H1 (cell line): Measurements from ENCODE around the gene ARHGEF19. TPM values are rescaled to one million over a fixed set of nuclear protein-coding genes. Genes with fewer than 3 reads are reported as not detected.

ENCODE experiments used
- CTCF ChIA-PET: fragments of 300-600 bp; sonication (Branson Sonifier 250); formaldehyde crosslinking; loops from one replicate; lab custom pipeline; 2021; ENCODE audit not compliant: partially characterized antibody; lab: Charles Lee
- POLR2A ChIA-PET: fragments of 300-600 bp; sonication (Branson Sonifier 250); formaldehyde crosslinking; loops from one replicate; lab custom pipeline; 2021; ENCODE audit warnings: inconsistent platforms; ENCODE audit not compliant: partially characterized antibody; lab: Charles Lee
- DNase-seq, 2 experiments: peaks; one replicate each; pipeline versions ENCODE4 v3.0.0 to v3.0.0-alpha.2; 2010 to 2022; ENCODE audit warnings: low spot score in 2 of 2, low read depth in 1 of 2, mixed read lengths in 1 of 2
- FAIRE-seq: peaks from 2 replicates; lab custom pipeline; 2011; peaks lifted over from hg19 to GRCh38; lab: Jason Lieb, UNC
- H2AFZ ChIP-seq: 2 replicates; pipeline ENCODE4 v1.8.1; 2012; ENCODE audit warnings: low read length, inconsistent platforms
- H2AK5ac ChIP-seq: 2 replicates; pipeline ENCODE4 v1.6.1; 2013; ENCODE audit warnings: low read depth, low read length
- H2BK120ac ChIP-seq: replicated peaks from 2 replicates; pipeline ENCODE3; 2013; ENCODE audit warnings: low read depth, low read length, inconsistent platforms
- H2BK12ac ChIP-seq: 2 replicates; pipeline ENCODE4 v1.6.1; 2013; ENCODE audit warnings: low read depth, low read length
- H2BK15ac ChIP-seq: 2 replicates; pipeline ENCODE4 v1.6.1; 2013; ENCODE audit warnings: low read length
- H2BK20ac ChIP-seq: 2 replicates; pipeline ENCODE4 v1.6.1; 2013; ENCODE audit warnings: low read length
- H2BK5ac ChIP-seq: 2 replicates; pipeline ENCODE4 v1.6.1; 2013; ENCODE audit warnings: low read depth, low read length
- H3K14ac ChIP-seq: 2 replicates; pipeline ENCODE4 v1.6.1; 2013; ENCODE audit warnings: inconsistent platforms; ENCODE audit not compliant: insufficient read length
- H3K18ac ChIP-seq: 2 replicates; pipeline ENCODE4 v1.6.1; 2013; ENCODE audit warnings: low read length; ENCODE audit errors: extremely low read depth
- H3K23ac ChIP-seq: 2 replicates; pipeline ENCODE4 v1.6.1; 2013; ENCODE audit warnings: inconsistent platforms; ENCODE audit not compliant: insufficient read length
- H3K23me2 ChIP-seq: 2 replicates; pipeline ENCODE4 v1.6.1; 2013; ENCODE audit warnings: low read depth, low read length
- H3K27ac ChIP-seq: 2 replicates; pipeline ENCODE4 v1.6.1; 2011; ENCODE audit warnings: low read depth, low read length, inconsistent platforms
- H3K27me3 ChIP-seq, 4 experiments: replicated peaks in 1 of 4; 1 replicate in 1 of 4; 2 replicates in 3 of 4; pipeline versions ENCODE4 v1.6.1 to v1.8.1; 2011 to 2013; ENCODE audit warnings: low read length in 3 of 4, mild to moderate bottlenecking in 3 of 4, inconsistent platforms in 2 of 4, mixed read lengths in 2 of 4, moderate library complexity in 1 of 4; ENCODE audit not compliant: control insufficient read depth in 3 of 4, insufficient read depth in 3 of 4; ENCODE audit errors: extremely low read depth in 1 of 4
- H3K36me3 ChIP-seq, 4 experiments: 2 replicates each; pipeline versions ENCODE4 v1.6.1 to v1.8.1; 2011 to 2013; ENCODE audit warnings: mild to moderate bottlenecking in 4 of 4, low read length in 3 of 4, moderate library complexity in 2 of 4, control low read depth in 1 of 4, inconsistent platforms in 1 of 4; ENCODE audit not compliant: insufficient read depth in 4 of 4, control insufficient read depth in 2 of 4
- H3K4ac ChIP-seq: replicated peaks from 2 replicates; pipeline ENCODE3; 2013; ENCODE audit warnings: low read length, low read depth, mixed read lengths, inconsistent platforms; ENCODE audit not compliant: insufficient read length
- H3K4me1 ChIP-seq, 4 experiments: replicated peaks in 1 of 4; 1 replicate in 1 of 4; 2 replicates in 3 of 4; pipeline versions ENCODE4 v1.6.1 to v1.8.1; 2011 to 2013; ENCODE audit warnings: low read length in 3 of 4, inconsistent platforms in 2 of 4, mixed read lengths in 1 of 4; ENCODE audit not compliant: insufficient read depth in 4 of 4, control insufficient read depth in 3 of 4
- H3K4me2 ChIP-seq, 2 experiments: 2 replicates each; pipeline versions ENCODE4 v1.6.1 to v1.8.1; 2011 to 2013; ENCODE audit warnings: low read depth in 2 of 2, low read length in 2 of 2, control low read depth in 1 of 2, inconsistent platforms in 1 of 2, mild to moderate bottlenecking in 1 of 2; ENCODE audit not compliant: insufficient read depth in 1 of 2
- H3K4me3 ChIP-seq, 4 experiments: fragments of 200-600, 300-600 bp in 1 of 4; sonication (generic), shearing (Covaris generic), sonication (Bioruptor Twin) in 1 of 4; 2 replicates each; pipeline versions ENCODE4 v1.5.1 to v1.8.1; 2011 to 2016; ENCODE audit warnings: low read length in 4 of 4, low read depth in 3 of 4, control low read depth in 2 of 4, inconsistent platforms in 2 of 4, mild to moderate bottlenecking in 2 of 4, mixed read lengths in 1 of 4, moderate library complexity in 1 of 4; ENCODE audit not compliant: insufficient read depth in 2 of 4; ENCODE audit errors: extremely low read depth in 1 of 4
- H3K56ac ChIP-seq: replicated peaks from 2 replicates; pipeline ENCODE3; 2013; ENCODE audit warnings: low read depth, mild to moderate bottlenecking, mixed read lengths, low read length, inconsistent platforms; ENCODE audit not compliant: insufficient read length
- H3K79me1 ChIP-seq: 2 replicates; pipeline ENCODE4 v1.6.1; 2013; ENCODE audit warnings: low read depth, low read length, control low read depth
- H3K79me2 ChIP-seq, 2 experiments: 2 replicates each; pipeline versions ENCODE4 v1.6.1 to v1.8.1; 2012 to 2013; ENCODE audit warnings: low read length in 2 of 2, mild to moderate bottlenecking in 2 of 2, inconsistent platforms in 1 of 2; ENCODE audit not compliant: insufficient read depth in 2 of 2, control insufficient read depth in 1 of 2
- H3K9ac ChIP-seq, 4 experiments: replicated peaks in 1 of 4; 1 replicate in 1 of 4; 2 replicates in 3 of 4; pipeline versions ENCODE4 v1.6.1 to v1.8.1; 2011 to 2013; ENCODE audit warnings: low read depth in 3 of 4, low read length in 3 of 4, control low read depth in 2 of 4, mild to moderate bottlenecking in 2 of 4, moderate library complexity in 2 of 4, inconsistent platforms in 1 of 4; ENCODE audit errors: extremely low read depth in 1 of 4
- H3K9me3 ChIP-seq, 2 experiments: 2 replicates each; pipeline versions ENCODE4 v1.6.1 to v1.8.1; 2012 to 2013; ENCODE audit warnings: mild to moderate bottlenecking in 2 of 2, moderate library complexity in 2 of 2, control low read depth in 1 of 2, inconsistent platforms in 1 of 2, low read depth in 1 of 2, low read length in 1 of 2, mixed read lengths in 1 of 2; ENCODE audit not compliant: insufficient read depth in 2 of 2
- H4K20me1 ChIP-seq, 2 experiments: replicated peaks in 1 of 2; 2 replicates each; pipeline versions ENCODE3 to v1.8.1; 2011 to 2013; ENCODE audit warnings: inconsistent platforms in 2 of 2, low read length in 2 of 2, mild to moderate bottlenecking in 1 of 2; ENCODE audit not compliant: insufficient read depth in 2 of 2, control insufficient read depth in 1 of 2
- H4K5ac ChIP-seq: 2 replicates; pipeline ENCODE4 v1.6.1; 2013; ENCODE audit warnings: low read length, low read depth, mixed read lengths, inconsistent platforms; ENCODE audit not compliant: insufficient read length
- H4K8ac ChIP-seq: 2 replicates; pipeline ENCODE4 v1.8.0; 2013; ENCODE audit warnings: mild to moderate bottlenecking, moderate library complexity, low read length, inconsistent platforms; ENCODE audit not compliant: insufficient read depth; ENCODE audit errors: extremely low read depth
- H4K91ac ChIP-seq: replicated peaks from 2 replicates; pipeline ENCODE3; 2013; ENCODE audit warnings: low read length, mixed read lengths, inconsistent platforms; ENCODE audit not compliant: insufficient read length
- CEBPB ChIP-seq: IDR thresholded peaks from 2 replicates; pipeline ENCODE4 v1.6.1; 2012; ENCODE audit warnings: low read depth, low read length
- KDM4A ChIP-seq: IDR thresholded peaks from one replicate; pipeline ENCODE4 v1.7.1; 2012; ENCODE audit warnings: low read depth, mild to moderate bottlenecking, moderate library complexity, low read length, inconsistent platforms; ENCODE audit not compliant: severe bottlenecking
- POLR2A ChIP-seq, 2 experiments: IDR thresholded peaks; 1 replicate in 1 of 2; 2 replicates in 1 of 2; pipeline ENCODE4 v1.6.1; 2011; ENCODE audit warnings: low read depth in 2 of 2, low read length in 2 of 2, mild to moderate bottlenecking in 2 of 2; ENCODE audit errors: control extremely low read depth in 1 of 2
- POLR2AphosphoS5 ChIP-seq: IDR thresholded peaks from 2 replicates; pipeline ENCODE4 v1.6.1; 2011; ENCODE audit warnings: low read depth, low read length
- POU5F1 ChIP-seq: IDR thresholded peaks from 2 replicates; pipeline ENCODE4 v1.6.1; 2011; ENCODE audit warnings: low read depth, mild to moderate bottlenecking, low read length, moderate library complexity
- SIN3A ChIP-seq, 2 experiments: IDR thresholded peaks in 1 of 2; conservative IDR thresholded peaks in 1 of 2; 2 replicates each; pipeline ENCODE4 v1.6.1; 2011 to 2012; ENCODE audit warnings: low read length in 2 of 2, improper control_type of control experiment in 1 of 2, low read depth in 1 of 2, mild to moderate bottlenecking in 1 of 2
- TAF7 ChIP-seq: optimal IDR thresholded peaks from 2 replicates; pipeline ENCODE3; 2011; ENCODE audit warnings: low read depth, mild to moderate bottlenecking, inconsistent platforms, low read length, moderate library complexity, borderline replicate concordance
- ZNF274 ChIP-seq: IDR thresholded peaks from 2 replicates; pipeline ENCODE4 v1.7.0; 2012; ENCODE audit warnings: low read length, borderline replicate concordance; ENCODE audit errors: extremely low read depth
- WGBS, 2 experiments: shearing (Covaris generic) in 1 of 2; methylation state at CpG; one replicate each; pipeline versions ENCODE4 v1.1.6 to v1.1.7; 2013 to 2015; ENCODE audit warnings: low lambda C conversion rate in 2 of 2, mixed read lengths in 2 of 2, inconsistent platforms in 1 of 2, low coverage in 1 of 2, missing lambda C conversion rate in 1 of 2; ENCODE audit not compliant: insufficient replicate concordance in 2 of 2, insufficient coverage in 1 of 2, insufficient read length in 1 of 2; ENCODE audit errors: extremely low coverage in 1 of 2, missing lambda C conversion rate in 1 of 2; 5-methylcytosine and 5-hydroxymethylcytosine counted together
- polyA plus RNA-seq, 7 experiments: library from polyadenylated mRNA; depleted of rRNA in 3 of 7; stranded (reverse) in 5 of 7; unstranded in 2 of 7; fragments of >200 nt in 5 of 7; fragments of 200-250 nt in 2 of 7; gene quantifications; 1 replicate in 5 of 7; 2 replicates in 1 of 7; 4 replicates in 1 of 7; pipeline versions ENCODE4 v1.2.1 to v1.2.3, GENCODE V29; 2011 to 2013; ENCODE audit warnings: missing spikeins in 2 of 7, mixed read lengths in 2 of 7
- total RNA-seq: library from RNA; stranded (reverse); fragmentation: NEBNext Ultra II Directional; extraction: Animal tissue kit (Norgen Biotek cat#: 25700); gene quantifications from 2 replicates; pipeline ENCODE4 v1.2.1, GENCODE V29; 2021

ARHGEF19 gene
- total and polyA plus RNA-seq, 2 of the 8 experiments (the other 6 are each of a cell fraction or from before 2014, with no cell fraction given) = 47.5 to 56.4 TPM

DNA sequence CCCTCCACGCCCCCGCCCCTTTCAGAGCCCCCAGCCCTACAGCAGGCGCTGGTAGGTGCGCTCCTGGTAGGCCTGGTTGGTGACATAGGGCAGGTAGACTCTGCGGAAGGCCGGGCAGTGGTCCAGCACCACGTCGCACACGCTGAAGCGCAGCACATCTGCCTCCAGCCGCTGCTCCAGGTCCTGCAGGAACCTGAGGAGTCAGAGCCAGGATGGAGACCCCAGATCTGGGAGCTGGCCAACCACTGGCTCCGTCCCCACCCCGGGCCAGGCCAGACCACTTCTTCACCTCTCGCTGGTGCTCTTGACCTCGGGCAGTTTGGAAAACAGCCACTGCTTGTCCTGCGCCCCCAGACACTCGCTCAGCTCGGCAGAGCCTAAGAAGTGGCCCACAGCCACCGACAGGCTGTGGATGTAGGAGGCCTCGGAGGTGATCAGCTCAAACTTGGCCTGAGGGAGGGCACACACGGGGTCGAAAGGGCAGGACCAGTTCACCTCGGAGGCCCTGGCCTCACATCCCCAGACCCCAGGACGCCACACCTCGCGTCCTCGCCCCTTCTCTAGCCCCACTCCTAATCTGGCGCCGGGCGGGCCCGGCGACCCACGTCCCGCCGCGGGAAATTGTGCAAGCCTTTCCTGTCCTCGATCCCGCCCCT, 6.4 kb downstream of the ARHGEF19 start:
- DNase-seq = no peak
- POLR2A ChIA-PET = interaction anchor here (0.5 to 2.3 kb wide), 14 partner anchors 8 to 1897 kb away, joined by 3 to 26 read pairs (median 4); partner anchors contain the start of genes CPLANE2 and EPHA2

More for the DNA sequence above, 6.4 kb downstream of the ARHGEF19 start:
- Histone ChIP-seq H3K9me3 (no peaks in the 10 kb centered on the region), H3K23me2 (peaks cover 6% of the 10 kb centered on the region), H4K5ac (peak overlapping the region; percentile 73), H2BK120ac (no peak overlapping the region), H4K91ac (peak overlapping the region; percentile 70), H3K4me2 (peak overlapping the region; percentile 67 to 91), H3K4ac (peak overlapping the region; percentile 17), H3K27me3 (no peaks in the 10 kb centered on the region), H2BK12ac (peak overlapping the region; percentile 60; the same call in 1 of the 2 replicates), H2AFZ (no peak overlapping the region), H4K20me1 (peaks cover 2 to 4% of the 10 kb centered on the region in 2 experiments), H3K23ac (no peak overlapping the region), H3K56ac (peak overlapping the region; percentile 77), H3K36me3 (peaks cover 9 to 23% (median 18%) of the 10 kb centered on the region in 4 experiments; a peak in 7 of 8 replicates), H3K79me1 (peaks cover 11% of the 10 kb centered on the region), H3K18ac (peak overlapping the region; percentile 62; the same call in 1 of the 2 replicates), H3K79me2 (peaks cover 5 to 21% of the 10 kb centered on the region in 2 experiments; a peak in 2 of 4 replicates), H2BK15ac (peak overlapping the region; percentile 81; the same call in 1 of the 2 replicates), H3K27ac (no peak overlapping the region), H3K4me3 (peak overlapping the region in 3 of 4 experiments; percentile 27 to 56 (median 29); a peak in 6 of 8 replicates), H2BK5ac (peak overlapping the region; percentile 82), H3K4me1 (peaks cover 0 to 26% (median 14%) of the 10 kb centered on the region in 4 experiments; a peak in 6 of 7 replicates), H2BK20ac (no peak overlapping the region), H4K8ac (peak overlapping the region; percentile 71; the same call in 1 of the 2 replicates), H2AK5ac (peak overlapping the region; percentile 56; the same call in 1 of the 2 replicates), H3K14ac (no peak overlapping the region), H3K9ac (peak overlapping the region in 2 of 4 experiments; percentile 45; a peak in 3 of 7 replicates)
- CTCF ChIA-PET = interaction anchor here (0.5 to 7.6 kb wide), 10 partner anchors 11 to 133 kb away, joined by 3 to 45 read pairs (median 6); partner anchors contain the start of gene FAM131C
- FAIRE-seq = no peak
- WGBS, 2 experiments = 76% methylated on average over 20 of the region's 38 CpGs; no CpG with 5 or more reads in 1 of the 2 experiments
- TF ChIP-seq POLR2A (IDR thresholded peaks at IDR 0.05; ENCODE audit: control extremely low read depth in 1 of 2, low read depth in 2 of 2, low read length in 2 of 2) (peak in 1 of 2 experiments; percentile 19; a peak in 1 of 3 replicates), POU5F1 (no peak), CEBPB (peak; percentile 66), SIN3A (conservative IDR thresholded peaks at IDR 0.05 in 1 of 2, IDR thresholded peaks at IDR 0.05 in 1 of 2; ENCODE audit: low read depth in 1 of 2, low read length in 2 of 2) (0 out of 4 replicates have a peak, but pooled peaks of 1 of the 2 experiments have one; percentile 11), KDM4A (peak; percentile 11), POLR2AphosphoS5 (0 out of 2 replicates have a peak, but pooled peaks have one; percentile 5), TAF7 (no peak), ZNF274 (no peak)
